BE2C (cell line): Measurements from ENCODE around the gene PPP1R26.

Source experiments
- DNase-seq: peaks from one replicate; pipeline ENCODE4 v3.0.0-alpha.2; 2020
- H3K27me3 ChIP-seq: fragments of 250-450 bp; sonication (Bioruptor Pico); 2 replicates; pipeline ENCODE4 v1.5.1; 2020; ENCODE audit warnings: mild to moderate bottlenecking
- H3K36me3 ChIP-seq: fragments of 250-450 bp; sonication (Bioruptor Pico); 2 replicates; pipeline ENCODE4 v1.5.1; 2020; ENCODE audit warnings: mild to moderate bottlenecking
- H3K4me1 ChIP-seq: fragments of 250-450 bp; sonication (Bioruptor Pico); 2 replicates; pipeline ENCODE4 v1.5.1; 2020
- H3K4me3 ChIP-seq: 2 replicates; pipeline ENCODE4 v1.5.1; 2011; ENCODE audit warnings: low read depth, low read length
- H3K9me3 ChIP-seq: fragments of 250-450 bp; sonication (Bioruptor Pico); 2 replicates; pipeline ENCODE4 v1.5.1; 2020
- TF ChIP-seq, protein P1 (sequence below): IDR thresholded peaks from 2 replicates; pipeline ENCODE4 v1.5.1; 2012; ENCODE audit warnings: mild to moderate bottlenecking, low read depth, low read length

The PPP1R26 gene

GRCh38 chr9:135474915-135475314 is 4.7 kb upstream of the PPP1R26 start:
- H3K4me3 ChIP-seq = no peak overlapping the region
- H3K27me3 ChIP-seq = peaks cover 4% of the 10 kb centered on the region
- no peaks in the 10 kb centered on the region for H3K9me3 ChIP-seq
- DNase-seq = peak; percentile 77
- TF ChIP-seq, protein P1, sequence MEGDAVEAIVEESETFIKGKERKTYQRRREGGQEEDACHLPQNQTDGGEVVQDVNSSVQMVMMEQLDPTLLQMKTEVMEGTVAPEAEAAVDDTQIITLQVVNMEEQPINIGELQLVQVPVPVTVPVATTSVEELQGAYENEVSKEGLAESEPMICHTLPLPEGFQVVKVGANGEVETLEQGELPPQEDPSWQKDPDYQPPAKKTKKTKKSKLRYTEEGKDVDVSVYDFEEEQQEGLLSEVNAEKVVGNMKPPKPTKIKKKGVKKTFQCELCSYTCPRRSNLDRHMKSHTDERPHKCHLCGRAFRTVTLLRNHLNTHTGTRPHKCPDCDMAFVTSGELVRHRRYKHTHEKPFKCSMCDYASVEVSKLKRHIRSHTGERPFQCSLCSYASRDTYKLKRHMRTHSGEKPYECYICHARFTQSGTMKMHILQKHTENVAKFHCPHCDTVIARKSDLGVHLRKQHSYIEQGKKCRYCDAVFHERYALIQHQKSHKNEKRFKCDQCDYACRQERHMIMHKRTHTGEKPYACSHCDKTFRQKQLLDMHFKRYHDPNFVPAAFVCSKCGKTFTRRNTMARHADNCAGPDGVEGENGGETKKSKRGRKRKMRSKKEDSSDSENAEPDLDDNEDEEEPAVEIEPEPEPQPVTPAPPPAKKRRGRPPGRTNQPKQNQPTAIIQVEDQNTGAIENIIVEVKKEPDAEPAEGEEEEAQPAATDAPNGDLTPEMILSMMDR = peak; percentile 80
- peaks cover 7% of the 10 kb centered on the region for H3K4me1 ChIP-seq
- H3K36me3 ChIP-seq = no peaks in the 10 kb centered on the region

DNA sequence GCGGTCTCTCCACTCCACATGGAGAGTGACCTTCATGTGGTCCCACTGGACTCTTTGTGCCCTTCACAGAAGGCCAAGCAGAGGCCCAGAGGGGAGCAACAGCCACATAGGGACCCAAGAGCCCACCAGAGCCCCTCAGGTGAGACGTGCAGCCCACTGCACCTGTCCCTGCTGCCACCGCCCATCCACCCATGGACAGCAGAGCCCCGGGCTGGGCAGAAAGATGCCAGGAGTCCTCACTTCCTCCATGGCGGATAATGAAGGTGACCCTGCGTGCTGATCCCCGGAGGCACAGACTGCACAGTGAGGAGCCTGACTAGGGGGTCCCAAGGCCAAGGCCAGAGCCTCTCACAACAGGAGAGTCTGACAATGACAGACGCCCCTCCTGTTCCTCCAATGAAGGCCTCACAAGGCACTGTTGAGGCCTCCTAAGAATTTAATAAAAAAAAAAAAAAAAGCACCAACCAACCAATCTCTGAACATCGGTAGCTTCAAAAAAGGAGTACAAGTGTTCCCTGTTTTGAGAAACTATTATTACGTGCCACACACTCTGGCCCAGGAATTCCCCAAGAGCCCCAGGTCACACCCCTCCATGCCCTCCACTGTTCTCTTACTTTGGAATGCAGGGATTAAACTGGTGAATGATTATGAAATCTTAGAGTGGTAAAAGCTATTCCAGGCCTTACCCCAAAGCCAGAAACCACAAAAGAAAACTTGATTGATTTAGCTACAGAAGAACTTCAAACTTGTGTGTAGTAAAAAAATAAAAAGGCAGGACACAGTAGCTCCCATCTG is 2.8 kb upstream of the PPP1R26 start:
- DNase-seq = no peak
- Histone ChIP-seq H3K9me3 (no peaks in the 10 kb centered on the region), H3K36me3 (no peaks in the 10 kb centered on the region), H3K4me3 (no peak overlapping the region), H3K4me1 (peaks cover 5% of the 10 kb centered on the region), H3K27me3 (peaks cover 4% of the 10 kb centered on the region)
- TF ChIP-seq, protein P1 = no peak

- TF ChIP-seq, protein P1 = no peak
- Histone ChIP-seq H3K4me1 (no peaks in the 10 kb centered on the region), H3K27me3 (peaks cover 4% of the 10 kb centered on the region), H3K9me3 (no peaks in the 10 kb centered on the region), H3K36me3 (no peaks in the 10 kb centered on the region), H3K4me3 (no peak overlapping the region)
- DNase-seq = no peak
Observed at GRCh38 chr9:135478191-135478590, 1.4 kb upstream of the PPP1R26 start.

DNA sequence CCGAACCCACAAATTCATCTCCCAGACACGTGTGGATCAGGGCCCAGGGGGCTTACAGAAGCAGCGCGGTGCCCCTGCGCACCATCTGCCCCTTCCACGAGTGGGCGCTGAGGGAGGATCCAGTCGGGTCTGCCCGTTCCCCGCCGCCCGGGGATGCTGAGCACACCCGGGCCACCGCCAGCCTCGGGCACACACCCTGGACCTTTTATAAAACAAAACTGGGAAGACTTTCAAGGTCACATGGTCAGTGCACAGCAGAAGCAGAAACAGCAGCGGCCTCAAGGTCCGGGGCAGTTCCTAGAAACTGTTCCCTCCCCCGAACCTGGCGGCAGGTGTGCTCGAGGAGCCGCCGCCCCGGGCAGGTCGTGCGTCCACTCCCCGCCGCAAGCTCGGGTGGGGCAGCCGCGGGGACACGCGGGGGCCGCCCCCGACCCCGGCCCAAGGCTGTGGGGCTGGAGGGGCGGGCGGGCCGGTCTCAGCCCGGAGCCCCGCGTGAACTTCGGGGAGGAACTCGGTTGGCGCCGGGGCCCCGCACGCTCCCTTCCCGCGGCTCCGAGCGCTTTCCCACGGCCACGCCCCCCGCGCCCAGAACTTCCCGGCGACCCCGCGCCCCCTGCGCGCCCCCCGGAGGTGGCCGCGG is 633 bp upstream of the PPP1R26 start:
- TF ChIP-seq, protein P1 = peak; percentile 26
- Histone ChIP-seq H3K9me3 (no peaks in the 10 kb centered on the region), H3K4me3 (peak overlapping the region; percentile 32), H3K4me1 (no peaks in the 10 kb centered on the region), H3K36me3 (no peaks in the 10 kb centered on the region), H3K27me3 (peaks cover 4% of the 10 kb centered on the region)
- DNase-seq = no peak

DNA sequence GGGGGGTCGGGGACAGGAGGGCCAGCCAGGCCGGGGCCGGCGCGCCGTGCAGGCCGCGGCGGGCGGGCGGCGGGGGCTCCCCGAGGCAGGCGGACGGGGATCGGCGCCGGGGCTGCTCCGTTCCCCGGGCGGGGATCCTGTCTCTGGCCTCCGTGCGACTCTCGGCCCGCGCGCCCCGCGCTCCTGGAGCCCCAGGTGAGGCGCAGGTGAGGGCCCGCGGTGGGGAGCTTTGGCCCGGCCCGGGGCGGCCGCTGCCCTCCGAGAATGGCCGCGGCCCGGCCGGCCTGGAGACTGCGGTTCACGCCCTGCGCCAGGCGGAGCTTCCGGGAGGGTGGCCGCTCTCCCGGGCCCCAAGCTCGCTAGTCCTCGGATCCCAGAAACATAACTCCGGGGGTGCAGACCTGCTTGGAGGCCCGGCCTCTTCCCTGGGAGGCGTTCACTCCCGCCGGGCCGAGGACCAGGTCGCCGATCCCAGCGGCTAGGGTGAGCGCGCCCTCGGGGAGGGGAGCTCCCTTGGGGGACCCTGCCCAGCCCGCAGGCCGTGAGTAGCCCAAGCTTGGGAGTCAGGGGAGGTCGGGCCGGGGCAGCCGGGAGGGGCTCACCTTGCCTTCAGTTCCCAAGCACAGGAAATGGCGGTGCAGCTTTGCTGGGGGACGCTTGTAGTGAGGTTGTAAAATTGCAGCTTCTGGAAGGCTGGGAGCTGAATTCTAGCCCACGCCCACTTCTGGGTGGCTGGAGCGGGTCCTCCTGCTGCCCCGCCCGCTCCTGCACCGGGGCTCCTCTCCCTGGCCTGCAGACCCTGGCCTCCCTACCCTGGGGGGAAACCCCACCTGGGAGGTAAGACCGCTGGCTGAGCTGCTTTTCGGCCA is 723 bp downstream of the PPP1R26 start:
- DNase-seq = no peak
- TF ChIP-seq, protein P1 = no peak
- Histone ChIP-seq H3K27me3 (peaks cover 4% of the 10 kb centered on the region), H3K9me3 (no peaks in the 10 kb centered on the region), H3K36me3 (no peaks in the 10 kb centered on the region), H3K4me1 (no peaks in the 10 kb centered on the region), H3K4me3 (peak overlapping the region; percentile 66)
